A549 (cell line): ENCODE data around the gene TPGS1. TPM values are rescaled to one million over a fixed set of nuclear protein-coding genes. Genes with fewer than 3 reads are reported as not detected.
A peak's percentile ranks its signal among the peaks of the same experiment; 100 is the strongest.

Experiments
- ATAC-seq, 2 experiments: fragments of 200-7000 bp in 1 of 2; fragments of >200 bp in 1 of 2; cut with Nextera tagmentation in 1 of 2; cut with Tn5 transposase in 1 of 2; 3 replicates each; pipeline versions ENCODE4 v1.8.0 to v1.9.1; 2018 to 2020; ENCODE audit warnings: mild to moderate bottlenecking in 1 of 2, moderate library complexity in 1 of 2
- CTCF ChIA-PET: fragments of 300-600 bp; sonication (Branson Sonifier 250); formaldehyde crosslinking; extraction: SDS; loops from one replicate; lab custom pipeline; 2021; ENCODE audit warnings: antibody characterized with exemption, inconsistent platforms; lab: Yijun Ruan, JAX
- POLR2A ChIA-PET: fragments of 350-600 bp; formaldehyde crosslinking; extraction: SDS; loops from one replicate; lab custom pipeline; 2021; ENCODE audit warnings: antibody characterized with exemption, inconsistent platforms; lab: Yijun Ruan, JAX
- DNase-seq, 2 experiments: peaks; one replicate each; pipeline versions ENCODE4 v3.0.0 to v3.0.0-alpha.2; 2011 to 2016; ENCODE audit warnings: low read depth in 1 of 2, low spot score in 1 of 2
- FAIRE-seq: peaks from 2 replicates; lab custom pipeline; 2011; peaks lifted over from hg19 to GRCh38; lab: Jason Lieb, UNC
- H3K27ac ChIP-seq, 2 experiments: fragments of >200 bp; sonication (Bioruptor Twin); formaldehyde crosslinking; 3 replicates each; pipeline ENCODE4 v1.5.1; 2016 to 2017
- H3K4me1 ChIP-seq: fragments of >200 bp; sonication (Bioruptor Twin); formaldehyde crosslinking; 3 replicates; pipeline ENCODE4 v1.6.1; 2016
- H3K4me2 ChIP-seq: fragments of >200 bp; sonication (Bioruptor Twin); formaldehyde crosslinking; 3 replicates; pipeline ENCODE4 v1.6.1; 2016
- H3K4me3 ChIP-seq: fragments of >200 bp; sonication (Bioruptor Twin); formaldehyde crosslinking; 3 replicates; pipeline ENCODE4 v1.5.1; 2016
- H3K9me3 ChIP-seq: fragments of >200 bp; sonication (Bioruptor Twin); formaldehyde crosslinking; 3 replicates; pipeline ENCODE4 v1.6.1; 2016
- ATOH8 ChIP-seq: fragments of 250-450 bp; sonication (Bioruptor Pico); IDR thresholded peaks from 2 replicates; pipeline ENCODE4 v1.5.0; 2020; ENCODE audit warnings: low read depth, mild to moderate bottlenecking, moderate library complexity
- CHD2 ChIP-seq: fragments of 150-350 bp; IDR thresholded peaks from 2 replicates; pipeline ENCODE4 v1.6.1; 2014; ENCODE audit warnings: low read length; ENCODE audit not compliant: partially characterized antibody
- E2F6 ChIP-seq: IDR thresholded peaks from 2 replicates; pipeline ENCODE4 v1.6.1; 2012; ENCODE audit warnings: low read depth, borderline replicate concordance
- ELK1 ChIP-seq: fragments of 150-350 bp; IDR thresholded peaks from 2 replicates; pipeline ENCODE4 v1.6.1; 2014; ENCODE audit warnings: low read depth, mild to moderate bottlenecking, low read length
- ESRRA ChIP-seq: fragments of 150-350 bp; IDR thresholded peaks from 2 replicates; pipeline ENCODE4 v1.6.1; 2014; ENCODE audit warnings: mild to moderate bottlenecking, low read length, borderline replicate concordance
- FOXS1 ChIP-seq: fragments of 250-450 bp; sonication (Bioruptor Pico); IDR thresholded peaks from 2 replicates; pipeline ENCODE4 v1.5.0; 2020; ENCODE audit warnings: mild to moderate bottlenecking, moderate library complexity
- GATA3 ChIP-seq: IDR thresholded peaks from 2 replicates; pipeline ENCODE4 v1.6.1; 2012; ENCODE audit warnings: borderline replicate concordance
- HDAC2 ChIP-seq: fragments of 200-600 bp; sonication (generic); IDR thresholded peaks from 2 replicates; pipeline ENCODE4 v1.6.1; 2016
- HES2 ChIP-seq: fragments of >200 bp; sonication (Bioruptor Twin); formaldehyde crosslinking; IDR thresholded peaks from 2 replicates; pipeline ENCODE4 v1.6.1; 2016
- HEYL ChIP-seq: fragments of 250-450 bp; sonication (Bioruptor Pico); IDR thresholded peaks from 2 replicates; pipeline ENCODE4 v1.8.0; 2021; ENCODE audit warnings: mild to moderate bottlenecking, moderate library complexity
- HMGXB4 ChIP-seq: fragments of 250-450 bp; sonication (Bioruptor Pico); IDR thresholded peaks from 2 replicates; pipeline ENCODE4 v1.5.0; 2021; ENCODE audit warnings: mild to moderate bottlenecking, moderate library complexity, borderline replicate concordance
- HOXB5 ChIP-seq: fragments of 250-450 bp; sonication (Bioruptor Pico); IDR thresholded peaks from 2 replicates; pipeline ENCODE4 v1.5.0; 2020; ENCODE audit warnings: mild to moderate bottlenecking, moderate library complexity
- JUNB ChIP-seq: fragments of >200 bp; sonication (Bioruptor Twin); formaldehyde crosslinking; IDR thresholded peaks from 2 replicates; pipeline ENCODE4 v1.6.1; 2016
- MAX ChIP-seq: IDR thresholded peaks from 2 replicates; pipeline ENCODE4 v1.6.1; 2012
- MYC ChIP-seq: IDR thresholded peaks from 2 replicates; pipeline ENCODE4 v1.6.1; 2012; ENCODE audit warnings: mild to moderate bottlenecking, inconsistent platforms, low read length, improper control_type of control experiment, borderline replicate concordance
- PHF8 ChIP-seq: fragments of 200-600 bp; sonication (generic); IDR thresholded peaks from 2 replicates; pipeline ENCODE4 v1.6.1; 2016; ENCODE audit warnings: low read depth, mild to moderate bottlenecking, antibody characterized with exemption, moderate library complexity, borderline replicate concordance
- POLR2A ChIP-seq: IDR thresholded peaks from 2 replicates; pipeline ENCODE4 v1.6.1; 2012; ENCODE audit warnings: mild to moderate bottlenecking, low read length
- POLR2AphosphoS2 ChIP-seq: conservative IDR thresholded peaks from 2 replicates; pipeline ENCODE4 v1.6.1; 2012; ENCODE audit warnings: low read length, improper control_type of control experiment, inconsistent platforms
- RAD21 ChIP-seq, 2 experiments: fragments of >200 bp in 1 of 2; sonication (Bioruptor Twin) in 1 of 2; formaldehyde crosslinking in 1 of 2; IDR thresholded peaks in 1 of 2; conservative IDR thresholded peaks in 1 of 2; 2 replicates in 1 of 2; 3 replicates in 1 of 2; pipeline ENCODE4 v1.6.1; 2012 to 2018; ENCODE audit warnings: inconsistent platforms in 1 of 2
- REST ChIP-seq: fragments of 200-600 bp; sonication (generic); IDR thresholded peaks from 2 replicates; pipeline ENCODE4 v1.6.1; 2016; ENCODE audit warnings: antibody characterized with exemption, mild to moderate bottlenecking, moderate library complexity
- SMC3 ChIP-seq: fragments of >200 bp; sonication (Bioruptor Twin); formaldehyde crosslinking; IDR thresholded peaks from 3 replicates; pipeline ENCODE4 v1.6.1; 2018; ENCODE audit warnings: inconsistent platforms
- SREBF2 ChIP-seq: fragments of 450-650 bp; IDR thresholded peaks from 2 replicates; pipeline ENCODE4 v1.6.1; 2014; ENCODE audit warnings: mild to moderate bottlenecking, moderate library complexity
- TP53 ChIP-seq: fragments of 250-450 bp; sonication (Bioruptor Pico); IDR thresholded peaks from 2 replicates; pipeline ENCODE4 v1.5.0; 2021; ENCODE audit warnings: mild to moderate bottlenecking, moderate library complexity
- USF2 ChIP-seq: fragments of 450-650 bp; IDR thresholded peaks from 2 replicates; pipeline ENCODE4 v1.6.1; 2014; ENCODE audit warnings: antibody characterized with exemption
- WGBS: methylation state at CpG from one replicate; pipeline ENCODE4 v1.1.6; 2017; ENCODE audit errors: missing lambda C conversion rate; 5-methylcytosine and 5-hydroxymethylcytosine counted together
- polyA plus RNA-seq, 4 experiments: library from polyadenylated mRNA; depleted of rRNA in 3 of 4; stranded (reverse); fragments of >200 nt; fragmentation: RNase III in 1 of 4; extraction: RNeasy Plus Mini Kit Qiagen cat#74134 plus additional on column Dnase treatment in 1 of 4; gene quantifications; 2 replicates in 3 of 4; 3 replicates in 1 of 4; pipeline ENCODE4 v1.2.3, GENCODE V29; 2011 to 2017

TPGS1 gene
- polyA plus RNA-seq, 2 of the 4 experiments (the other 2 are of a cell fraction): 2.7 to 13.1 TPM

GRCh38 chr19:532561-533363, 25.5 kb downstream of the TPGS1 start (continued):
- TF ChIP-seq REST: no peak
- TF ChIP-seq CHD2: no peak
- no peak for TF ChIP-seq FOXS1 (CRISPR knock-in tag)
- peak; percentile 32; the same call in 2 of the 3 replicates for TF ChIP-seq SMC3
- no peak for TF ChIP-seq SREBF2
- TF ChIP-seq ATOH8: no peak
- TF ChIP-seq TP53 (CRISPR knock-in tag): no peak
- TF ChIP-seq POLR2AphosphoS2: no peak
- TF ChIP-seq USF2: no peak
- no peak for TF ChIP-seq HES2
- no peak for TF ChIP-seq POLR2A
- TF ChIP-seq, all 56 proteins: peak for 3

GRCh38 chr19:533364-534058, 26.2 kb downstream of the TPGS1 start:
- H3K9me3 ChIP-seq: no peaks in the 10 kb centered on the region
- no peak for TF ChIP-seq HDAC2
- TF ChIP-seq HOXB5: no peak
- TF ChIP-seq E2F6: no peak
- no peak for TF ChIP-seq POLR2AphosphoS2
- TF ChIP-seq ESRRA: no peak
- no peak for TF ChIP-seq HMGXB4 (CRISPR knock-in tag)
- no peak for TF ChIP-seq RAD21 (conservative IDR thresholded peaks at IDR 0.05 in 1 of 2, IDR thresholded peaks at IDR 0.05 in 1 of 2)
- TF ChIP-seq ATOH8: no peak
- no peak for TF ChIP-seq GATA3
- TF ChIP-seq MAX: no peak
- no peak for TF ChIP-seq HEYL (CRISPR knock-in tag)
- no peak for TF ChIP-seq POLR2A
- no peak for TF ChIP-seq ELK1
- no peak for TF ChIP-seq JUNB
- no peak for TF ChIP-seq PHF8
- no peak for TF ChIP-seq USF2
- no peak for TF ChIP-seq MYC
- CTCF ChIA-PET: interaction anchor here (1.0 to 2.8 kb wide), 14 partner anchors 9 to 91 kb away, joined by 3 to 16 read pairs (median 6); partner anchors contain the start of genes GZMM and TPGS1
- peak overlapping the region; percentile 98 to 100 for H3K27ac ChIP-seq
- DNase-seq (no peak), ATAC-seq (no peak), FAIRE-seq (no peak)
- H3K4me2 ChIP-seq: peak overlapping the region; percentile 96
- WGBS: 84% methylated on average over 8 of the region's 25 CpGs
- POLR2A ChIA-PET: no interaction called here
- peak overlapping the region; percentile 87 for H3K4me3 ChIP-seq
- H3K4me1 ChIP-seq: peaks cover 30% of the 10 kb centered on the region
